Measurements from ENCODE around the gene MAGEA2B. TPM values are rescaled to one million over a fixed set of nuclear protein-coding genes. Genes with fewer than 3 reads are reported as not detected.
"Not testable (repeated sequence)": the region's sequence is repeated elsewhere in the genome, so short reads cannot be mapped to it uniquely, and the experiment has no call there.

The MAGEA2B gene
- total RNA-seq: not detected

DNA sequence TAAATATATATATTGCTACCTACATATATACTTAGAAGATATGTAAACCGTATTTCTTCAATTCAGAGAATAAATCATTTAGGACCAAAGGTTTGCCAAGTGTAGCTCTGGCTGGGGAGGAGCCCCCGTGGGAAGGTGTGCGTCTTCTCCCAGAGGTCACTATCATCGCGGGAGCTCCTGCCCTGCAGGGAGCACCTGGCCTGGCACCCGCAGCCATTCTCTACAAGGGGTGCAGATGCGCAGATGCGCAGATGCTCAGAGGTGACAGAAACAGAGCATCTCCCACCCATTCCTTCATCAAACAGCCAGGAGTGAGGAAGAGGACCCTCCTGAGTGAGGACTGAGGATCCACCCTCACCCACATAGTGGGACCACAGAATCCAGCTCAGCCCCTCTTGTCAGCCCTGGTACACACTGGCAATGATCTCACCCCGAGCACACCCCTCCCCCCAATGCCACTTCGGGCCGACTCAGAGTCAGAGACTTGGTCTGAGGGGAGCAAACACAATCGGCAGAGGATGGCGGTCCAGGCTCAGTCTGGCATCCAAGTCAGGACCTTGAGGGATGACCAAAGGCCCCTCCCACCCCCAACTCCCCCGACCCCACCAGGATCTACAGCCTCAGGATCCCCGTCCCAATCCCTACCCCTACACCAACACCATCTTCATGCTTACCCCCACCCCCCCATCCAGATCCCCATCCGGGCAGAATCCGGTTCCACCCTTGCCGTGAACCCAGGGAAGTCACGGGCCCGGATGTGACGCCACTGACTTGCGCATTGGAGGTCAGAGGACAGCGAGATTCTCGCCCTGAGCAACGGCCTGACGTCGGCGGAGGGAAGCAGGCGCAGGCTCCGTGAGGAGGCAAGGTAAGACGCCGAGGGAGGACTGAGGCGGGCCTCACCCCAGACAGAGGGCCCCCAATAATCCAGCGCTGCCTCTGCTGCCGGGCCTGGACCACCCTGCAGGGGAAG lies at the start of gene MAGEA2B:
Gene MAGEA2B, plus strand, starts transcription at position 814 of the 973 bp plus-strand sequence. CDS start 2,479 bp downstream, outside the sequence.
- not testable (repeated sequence) for ATAC-seq (ENCODE audit: low FRiP score in 2 of 2); H3K9me3 ChIP-seq; H3K36me3 ChIP-seq; H3K4me3 ChIP-seq; H3K4me1 ChIP-seq; H3K27me3 ChIP-seq; DNase-seq; H3K27ac ChIP-seq
- WGBS, 2 donors: no CpG with 5 or more reads among the region's 35 CpGs

- ATAC-seq (ENCODE audit: low FRiP score in 2 of 2): no peak
Measured at GRCh38 chrX:152674135-152674534, 40.3 kb upstream of the MAGEA2B start.

DNA sequence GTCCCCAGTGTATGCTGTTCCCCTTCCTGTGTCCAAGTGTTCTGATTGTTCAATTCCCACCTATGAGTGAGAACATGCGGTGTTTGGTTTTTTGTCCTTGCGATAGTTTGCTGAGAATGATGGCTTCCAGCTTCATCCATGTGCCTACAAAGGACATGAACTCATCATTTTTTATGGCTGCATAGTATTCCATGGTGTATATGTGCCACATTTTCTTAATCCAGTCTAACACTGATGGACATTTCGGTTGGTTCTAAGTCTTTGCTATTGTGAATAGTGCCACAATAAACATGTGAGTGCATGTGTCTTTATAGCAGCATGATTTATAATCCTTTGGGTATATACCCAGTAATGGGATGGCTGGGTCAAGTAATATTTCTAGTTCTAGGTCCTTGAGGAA lies 39.8 kb upstream of the MAGEA2B start:
- ATAC-seq (ENCODE audit: low FRiP score in 2 of 2); H3K27ac ChIP-seq; H3K4me3 ChIP-seq; H3K27me3 ChIP-seq; H3K4me1 ChIP-seq; DNase-seq; H3K36me3 ChIP-seq; H3K9me3 ChIP-seq: not testable (repeated sequence)
- WGBS, 2 donors: 79 to 83% methylated on average over 3 of the region's 3 CpGs

More at GRCh38 chrX:152674135-152674534, 40.3 kb upstream of the MAGEA2B start:
- Histone ChIP-seq H3K27me3 (no peaks in the 10 kb centered on the region), H3K4me1 (no peaks in the 10 kb centered on the region), H3K9me3 (peaks cover 0 to 4% (median 0%) of the 10 kb centered on the region in 4 donors), H3K4me3 (no peak overlapping the region), H3K27ac (no peak overlapping the region), H3K36me3 (no peaks in the 10 kb centered on the region)
- no peak for DNase-seq
- TF ChIP-seq CTCF (IDR thresholded peaks at IDR 0.05): no peak
- TF ChIP-seq EP300 (IDR thresholded peaks at IDR 0.05): no peak
- TF ChIP-seq POLR2A (IDR thresholded peaks at IDR 0.05): no peak
- no peak for TF ChIP-seq POLR2AphosphoS5 (IDR thresholded peaks at IDR 0.05)
- WGBS, 2 donors: 71 to 81% methylated on average over 2 of the region's 2 CpGs

DNA sequence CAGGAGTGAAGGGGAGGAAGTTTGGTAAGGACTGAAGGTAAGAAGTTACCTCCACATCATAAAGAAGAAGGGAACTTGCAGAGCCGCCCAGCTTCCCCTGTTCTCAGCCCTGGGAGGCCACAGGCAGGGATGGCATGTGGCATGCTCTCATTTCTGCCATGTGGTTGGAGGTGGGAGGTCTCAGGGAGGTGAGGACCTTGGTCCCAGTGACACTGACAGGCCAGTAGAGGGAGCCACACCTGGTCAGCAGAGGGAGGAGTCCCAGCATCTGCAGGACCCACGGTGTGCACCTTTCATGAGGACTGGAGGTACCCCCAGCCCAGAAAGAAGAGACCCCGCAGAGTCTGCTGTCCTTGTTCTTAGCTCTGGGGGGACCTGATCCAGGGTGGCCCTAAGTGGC lies 33.4 kb upstream of the MAGEA2B start:
- no CpG with 5 or more reads among the region's 3 CpGs for WGBS, 2 donors
- DNase-seq: not testable (repeated sequence)

DNA sequence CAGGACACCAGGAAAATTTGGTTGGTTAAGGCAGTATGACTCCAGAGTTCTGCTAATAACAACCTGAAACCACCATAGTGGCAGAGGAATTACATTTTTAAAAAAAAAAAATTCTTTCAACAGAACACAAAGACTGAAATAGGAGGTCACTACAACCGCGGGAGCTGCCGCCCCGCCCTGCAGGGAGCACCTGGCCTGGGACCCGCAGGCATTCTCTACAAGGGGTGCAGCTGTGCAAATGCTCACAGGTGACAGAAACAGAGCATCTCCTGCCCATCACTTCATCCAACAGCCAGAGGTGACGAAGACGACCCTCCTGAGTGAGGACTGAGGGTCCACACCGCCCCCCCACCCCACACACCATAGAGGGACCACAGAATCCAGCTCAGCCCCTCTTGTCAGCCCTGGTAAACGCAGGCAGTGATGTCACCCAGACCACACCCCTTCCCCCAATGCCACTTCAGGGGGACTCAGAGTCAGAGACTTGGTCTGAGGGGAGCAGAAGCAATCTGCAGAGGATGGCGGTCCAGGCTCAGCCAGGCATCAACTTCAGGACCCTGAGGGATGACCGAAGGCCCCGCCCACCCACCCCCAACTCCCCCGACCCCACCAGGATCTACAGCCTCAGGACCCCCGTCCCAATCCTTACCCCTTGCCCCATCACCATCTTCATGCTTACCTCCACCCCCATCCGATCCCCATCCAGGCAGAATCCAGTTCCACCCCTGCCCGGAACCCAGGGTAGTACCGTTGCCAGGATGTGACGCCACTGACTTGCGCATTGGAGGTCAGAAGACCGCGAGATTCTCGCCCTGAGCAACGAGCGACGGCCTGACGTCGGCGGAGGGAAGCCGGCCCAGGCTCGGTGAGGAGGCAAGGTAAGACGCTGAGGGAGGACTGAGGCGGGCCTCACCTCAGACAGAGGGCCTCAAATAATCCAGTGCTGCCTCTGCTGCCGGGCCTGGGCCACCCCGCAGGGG lies 16.2 kb upstream of the MAGEA2B start, which contains the start of gene MAGEA3:
Gene MAGEA3, plus strand, starts transcription at position 843 of the 980 bp plus-strand sequence. CDS start 2,039 bp downstream, outside the sequence.
- H3K9me3 ChIP-seq; H3K4me3 ChIP-seq; DNase-seq; ATAC-seq (ENCODE audit: low FRiP score in 2 of 2); H3K27ac ChIP-seq; H3K36me3 ChIP-seq; H3K27me3 ChIP-seq; H3K4me1 ChIP-seq: not testable (repeated sequence)
- WGBS, 2 donors: 80% methylated on average over 1 of the region's 34 CpGs; no CpG with 5 or more reads in 1 of the 2 donors

More for the DNA sequence above, 33.4 kb upstream of the MAGEA2B start:
- H3K4me1 ChIP-seq, H3K27me3 ChIP-seq, H3K4me3 ChIP-seq, H3K9me3 ChIP-seq, H3K36me3 ChIP-seq, H3K27ac ChIP-seq: not testable (repeated sequence)
- peak in 1 of 2 donors; percentile 49 for ATAC-seq (ENCODE audit: low FRiP score in 2 of 2)

GRCh38 chrX:152700390-152700789 lies 14.0 kb upstream of the MAGEA2B start:
- not testable (repeated sequence) for H3K36me3 ChIP-seq, H3K4me3 ChIP-seq, H3K27ac ChIP-seq, H3K4me1 ChIP-seq, H3K27me3 ChIP-seq, H3K9me3 ChIP-seq, DNase-seq
- WGBS, 2 donors: 92% methylated on average over 4 of the region's 5 CpGs; no CpG with 5 or more reads in 1 of the 2 donors
- peak in 1 of 2 donors; percentile 66 for ATAC-seq (ENCODE audit: low FRiP score in 2 of 2)

GRCh38 chrX:152706500-152706899 lies 7.9 kb upstream of the MAGEA2B start:
- H3K27me3 ChIP-seq, H3K4me3 ChIP-seq, H3K36me3 ChIP-seq, H3K9me3 ChIP-seq, DNase-seq, H3K4me1 ChIP-seq, H3K27ac ChIP-seq: not testable (repeated sequence)
- 85 to 89% methylated on average over 2 to 4 of the region's 7 CpGs for WGBS, 2 donors
- peak in 1 of 2 donors; percentile 62 for ATAC-seq (ENCODE audit: low FRiP score in 2 of 2)

- not testable (repeated sequence) for DNase-seq; ATAC-seq (ENCODE audit: low FRiP score in 2 of 2); H3K27me3 ChIP-seq; H3K9me3 ChIP-seq; H3K4me3 ChIP-seq; H3K4me1 ChIP-seq; H3K27ac ChIP-seq; H3K36me3 ChIP-seq
- no CpG with 5 or more reads among the region's 2 CpGs for WGBS, 2 donors
Measured at GRCh38 chrX:152709173-152709572, 5.3 kb upstream of the MAGEA2B start, which contains the start of gene CSAG2. CSAG2 (minus strand) TSS chrX:152709273; CDS start chrX:152709112, 161 bp downstream.

GRCh38 chrX:152713195-152713594 lies 1.2 kb upstream of the MAGEA2B start:
- not testable (repeated sequence) for H3K4me3 ChIP-seq; H3K36me3 ChIP-seq; DNase-seq; H3K27ac ChIP-seq; H3K4me1 ChIP-seq; ATAC-seq (ENCODE audit: low FRiP score in 2 of 2); H3K27me3 ChIP-seq; H3K9me3 ChIP-seq
- no CpG with 5 or more reads among the region's 5 CpGs for WGBS, 2 donors

Data from upper lobe of left lung (tissue), 6 donors.